Measurements from ENCODE around the gene PEA15.

Gene PEA15

GRCh38 chr1:160244209-160244608, 39.0 kb downstream of the PEA15 start:
- DNase-seq, result peak in 1 of 3 experiments; percentile 11

- DNase-seq, result no peak
These were observed 40.2 kb downstream of the PEA15 start for GRCh38 chr1:160245434-160245833.

GRCh38 chr1:160247053-160247452, 41.9 kb downstream of the PEA15 start:
- no peak for DNase-seq

DNA sequence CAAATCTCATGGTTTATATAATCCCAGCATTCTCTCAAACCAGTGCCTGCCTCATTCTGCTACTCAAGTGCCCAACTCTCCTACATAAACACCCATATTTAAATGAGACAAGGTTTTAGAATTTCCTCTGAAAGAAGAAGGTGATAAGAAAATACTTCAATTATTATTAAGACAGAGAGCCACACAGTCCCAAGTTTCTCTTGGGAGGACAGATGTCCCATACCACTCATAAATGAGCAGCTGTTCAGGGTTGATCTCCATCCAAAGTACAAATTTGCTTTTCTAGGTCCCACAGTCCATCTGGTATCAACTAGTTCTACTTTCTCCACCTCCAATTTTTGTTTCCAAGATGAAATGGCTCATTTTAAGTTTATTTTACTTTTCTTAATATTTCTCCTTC, 45.8 kb downstream of the PEA15 start:
- DNase-seq, result no peak

DNA sequence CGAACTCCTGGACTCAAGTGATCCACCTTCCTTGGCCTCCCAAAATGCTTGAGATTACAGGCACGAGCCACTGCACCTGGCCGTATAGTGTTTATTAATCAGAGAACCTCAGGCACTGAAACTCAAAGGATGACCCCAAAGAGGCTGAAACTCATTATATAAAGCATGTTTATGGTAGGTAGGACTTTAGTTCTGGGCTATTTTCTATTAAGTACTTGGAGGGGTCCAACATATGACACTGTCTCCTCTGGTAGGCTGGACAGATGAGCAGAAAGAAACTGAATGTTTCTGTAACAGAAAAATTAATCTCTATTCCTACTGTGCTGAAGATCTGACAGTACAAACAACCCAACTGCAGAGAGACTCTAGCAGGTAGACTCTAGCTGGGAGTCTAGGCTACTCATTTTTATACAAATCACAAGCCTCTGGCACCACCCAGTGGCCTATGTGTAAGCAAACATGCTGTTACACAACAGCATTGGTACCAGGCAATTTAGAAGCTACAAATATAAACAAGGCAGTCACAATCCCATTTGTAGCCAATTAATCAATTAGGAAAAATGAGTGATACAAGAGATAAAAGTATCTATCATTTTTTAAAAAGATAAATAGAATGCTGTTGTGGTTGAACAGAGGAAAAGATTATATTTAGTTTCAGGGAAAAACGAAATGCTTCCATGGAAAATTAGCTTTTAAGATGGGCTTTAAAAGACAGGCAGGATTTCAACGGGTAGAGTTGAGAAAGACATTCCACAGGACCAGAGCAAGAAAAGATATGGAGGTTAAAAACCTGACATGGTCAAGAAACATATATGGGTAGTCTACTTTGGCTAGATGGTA, 46.7 kb downstream of the PEA15 start:
- peak; percentile 51 to 85 (median 77) for DNase-seq

- no peak for DNase-seq
These were observed 50.7 kb downstream of the PEA15 start for GRCh38 chr1:160255781-160256300.

DNA sequence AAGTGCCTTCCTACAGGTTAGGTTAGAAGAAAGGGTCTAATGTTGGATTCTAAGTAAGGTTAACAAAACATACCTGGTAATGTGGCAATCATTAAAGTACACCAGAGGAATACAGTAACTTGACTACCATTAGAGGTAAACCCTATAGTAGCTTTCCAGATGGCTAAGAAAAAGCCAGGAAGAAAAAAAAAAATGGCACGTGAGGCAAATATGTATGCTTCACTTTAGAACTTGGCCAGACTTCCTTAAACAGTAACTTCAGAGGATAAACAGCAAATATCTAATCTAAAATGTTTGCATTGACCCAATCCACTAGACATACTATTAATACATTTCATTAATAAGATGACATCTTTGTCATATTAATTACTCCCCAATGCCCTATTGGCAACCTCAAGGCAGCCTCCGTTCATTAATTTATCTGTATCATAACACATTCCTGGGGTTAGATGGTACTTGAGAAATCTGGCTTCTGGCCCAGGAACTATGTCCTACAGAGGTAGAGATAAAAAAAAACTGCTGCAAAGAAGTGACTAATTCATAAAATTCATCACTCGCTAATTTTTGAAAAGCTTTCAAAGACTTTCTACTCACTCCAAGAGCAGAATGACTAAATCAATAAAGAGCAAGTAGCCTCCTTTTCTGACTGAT, 51.3 kb downstream of the PEA15 start:
- DNase-seq, result no peak

DNA sequence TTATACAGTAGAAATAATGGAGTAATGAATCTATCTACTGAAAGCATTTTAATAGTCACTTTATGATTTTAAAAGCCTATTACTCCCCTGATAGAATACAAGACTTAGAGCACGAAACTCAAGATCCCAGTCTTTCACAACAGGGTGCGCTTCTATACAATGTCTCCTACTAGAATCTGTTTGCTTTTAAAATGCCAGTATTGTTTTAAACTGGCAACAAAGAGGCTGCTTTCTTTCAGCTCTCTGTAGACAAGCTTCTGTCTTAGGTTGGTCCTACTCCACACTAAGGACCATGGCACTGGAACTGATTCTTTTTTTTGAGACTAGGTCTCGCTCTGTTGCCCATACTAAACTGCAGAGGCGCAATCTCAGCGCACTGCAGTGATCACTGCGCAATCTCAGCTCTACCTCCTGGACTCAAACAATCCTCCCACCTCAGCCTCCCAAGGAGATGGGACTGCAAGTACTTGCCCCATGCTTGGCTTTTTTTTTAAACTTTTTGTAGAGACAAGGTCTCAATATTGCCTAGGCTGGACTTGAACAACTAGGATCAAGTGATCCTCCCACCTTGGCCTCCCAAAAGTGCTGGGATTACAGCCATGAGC, 52.3 kb downstream of the PEA15 start:
- DNase-seq, result no peak

DNA sequence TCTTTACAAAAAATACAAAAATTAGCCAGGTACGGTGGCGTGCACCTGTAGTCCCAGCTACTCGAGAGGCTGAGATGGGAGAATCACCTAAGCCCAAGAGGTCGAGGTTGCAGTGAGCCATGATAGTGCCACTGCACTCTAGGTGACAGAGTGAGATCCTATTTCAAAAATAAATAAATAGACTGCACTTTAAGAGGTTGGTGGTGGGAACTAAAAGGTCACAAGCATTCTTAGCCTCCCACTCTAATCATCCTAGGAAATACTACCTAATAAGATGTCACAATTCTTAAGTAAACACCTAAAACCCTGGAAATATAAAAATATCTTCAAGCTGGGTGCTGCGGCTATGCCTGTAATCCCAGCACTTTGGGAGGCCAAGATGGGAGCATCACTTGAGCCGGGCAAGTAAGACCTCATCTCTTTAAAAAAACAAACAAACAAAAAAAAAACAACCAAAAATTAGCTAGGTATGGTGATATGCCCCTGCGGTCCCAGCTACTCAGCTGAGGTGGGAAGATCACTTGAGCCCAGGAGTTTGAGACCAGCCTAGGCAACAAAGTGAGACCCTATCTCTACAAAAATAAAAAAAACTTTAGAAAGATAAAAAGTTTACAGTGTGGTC, 53.1 kb downstream of the PEA15 start:
- DNase-seq, result no peak

DNA sequence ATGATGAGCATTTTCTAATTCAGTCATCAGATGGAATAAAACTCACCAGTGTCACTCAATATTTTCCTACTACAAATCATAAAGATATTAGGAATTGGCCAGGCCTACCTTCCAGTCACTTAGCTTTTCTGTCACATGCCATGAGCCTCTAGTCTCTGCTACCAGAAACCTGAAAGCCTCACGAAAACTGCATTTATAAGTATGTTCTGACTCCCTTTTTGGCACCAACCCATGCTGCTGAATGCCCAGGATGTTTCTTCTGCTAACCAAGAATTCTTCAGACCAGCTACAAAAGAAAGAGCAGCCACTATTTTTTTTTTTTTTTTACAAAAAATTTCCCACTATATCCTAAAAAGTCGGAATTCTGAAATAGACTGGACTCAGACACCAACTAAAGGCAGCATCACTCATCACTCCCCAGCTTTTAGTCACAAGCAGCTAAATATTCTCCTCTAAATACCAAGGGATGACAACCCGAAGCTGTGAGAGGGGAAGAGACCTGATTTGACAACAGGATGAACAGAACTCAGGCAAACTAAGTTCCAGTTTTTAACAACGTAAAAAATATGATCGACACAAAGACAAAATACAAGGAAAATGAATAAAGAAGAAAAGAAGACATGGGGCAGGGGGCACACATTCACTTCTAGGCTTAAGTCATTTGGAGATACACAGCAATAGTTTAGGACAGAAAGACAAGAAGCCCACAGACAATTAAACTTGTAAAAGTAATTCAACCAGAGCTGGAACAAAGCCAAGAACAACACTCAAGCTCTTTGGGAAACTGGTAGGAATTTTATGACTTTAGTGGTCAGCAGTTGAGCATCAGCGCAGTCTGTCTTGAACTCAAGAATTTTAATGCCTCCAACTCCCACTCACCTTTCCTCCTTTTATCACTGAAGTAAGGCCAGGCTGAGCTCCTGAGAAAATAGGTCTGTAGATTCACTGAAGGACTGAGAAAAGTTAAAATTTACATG, 55.5 kb downstream of the PEA15 start:
- DNase-seq, result peak in 2 of 3 experiments; percentile 38 to 71

DNA sequence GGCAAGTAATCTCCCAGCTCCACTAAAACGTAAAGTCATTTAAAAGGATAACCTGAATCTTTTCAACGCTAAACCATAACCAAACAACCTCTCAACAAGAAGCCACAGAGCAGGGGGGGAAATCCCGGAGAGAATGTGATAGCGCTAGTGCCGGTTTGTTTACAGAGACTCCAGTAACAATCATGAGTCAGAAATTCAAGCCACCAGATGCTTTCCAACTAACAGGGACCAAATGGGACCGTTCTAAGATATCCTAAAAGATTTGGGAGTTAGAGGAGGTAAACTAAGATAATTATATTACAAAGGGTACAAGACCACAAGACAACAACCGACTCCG, 56.3 kb downstream of the PEA15 start:
- peak; percentile 64 to 82 (median 72) for DNase-seq

DNA sequence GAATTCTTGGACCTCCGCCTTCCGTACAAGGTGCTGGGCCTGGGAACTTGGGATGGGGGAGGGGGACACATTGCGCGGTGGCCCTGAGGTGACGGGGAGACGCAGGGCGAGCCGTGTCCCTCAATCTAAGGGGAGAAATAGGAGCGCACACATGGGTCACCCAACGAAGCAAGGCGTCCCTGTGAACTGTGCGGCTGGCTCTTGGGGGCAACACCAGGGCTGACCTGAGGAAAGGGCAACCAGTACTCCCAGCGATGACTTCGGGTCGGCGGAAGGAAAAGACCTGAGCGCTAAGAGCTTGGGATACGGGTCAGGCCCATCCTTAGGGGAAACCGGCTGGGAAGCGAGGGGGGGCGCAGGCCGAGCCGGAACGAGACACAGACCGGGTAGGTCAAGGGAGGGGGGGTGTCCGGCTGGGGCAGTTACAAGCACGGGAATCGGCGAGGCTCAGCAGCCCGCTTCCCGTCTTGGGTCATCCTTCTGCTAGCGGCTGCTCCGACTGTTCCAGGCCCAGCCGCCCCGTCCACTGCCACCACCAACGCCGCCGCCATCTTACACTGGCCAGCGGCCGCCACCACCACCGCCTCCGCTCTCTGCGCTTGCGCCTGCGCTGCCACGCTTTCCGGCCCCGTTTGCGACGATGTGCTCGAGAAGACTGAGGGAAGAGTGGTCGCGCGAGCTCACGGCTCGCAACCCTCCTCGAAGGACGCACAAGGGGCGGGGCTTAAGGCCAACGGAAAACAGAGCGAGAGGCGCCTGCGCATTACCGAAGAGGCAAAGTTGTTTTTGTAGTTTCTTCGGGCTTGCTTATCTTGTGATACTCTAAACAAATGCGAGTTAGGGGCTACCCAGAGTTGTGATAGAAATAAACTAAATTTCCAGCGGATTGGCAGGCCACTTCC, 57.0 kb downstream of the PEA15 start, which contains the start of gene DCAF8:
Gene DCAF8 (minus strand): TSS at position 657 of the 902 bp plus-strand sequence. CDS start 18,541 bp downstream, outside the sequence.
- DNase-seq, result peak; percentile 97 to 100 (median 98)

GRCh38 chr1:160264795-160265307, 59.7 kb downstream of the PEA15 start:
- no peak for DNase-seq

All from NCI-H1417 (cell line).